Common myeloid progenitor, CD34-positive (primary cell): ENCODE data around the gene LATS2.
"Not testable (repeated sequence)": the region's sequence is repeated elsewhere in the genome, so short reads cannot be mapped to it uniquely, and the experiment has no call there.

Experiments
- CTCF ChIA-PET: fragments of 350-600 bp; sonication (Branson Sonifier 250); formaldehyde crosslinking; loops from one replicate; lab custom pipeline; 2021; ENCODE audit warnings: antibody characterized with exemption; lab: Charles Lee
- POLR2A ChIA-PET: fragments of 350-600 bp; sonication (Branson Sonifier 250); formaldehyde crosslinking; loops from one replicate; lab custom pipeline; 2021; ENCODE audit warnings: antibody characterized with exemption; lab: Charles Lee
- DNase-seq, 3 donors: peaks; one replicate each; pipeline versions ENCODE4 v3.0.0 to v3.0.0-alpha.2; 2013
- H3K27ac ChIP-seq, 2 experiments: 1 replicate in 1 of 2; 2 replicates in 1 of 2; pipeline ENCODE4 v1.7.0; 2013; ENCODE audit warnings: inconsistent platforms in 2 of 2, low read length in 2 of 2, mild to moderate bottlenecking in 2 of 2, low read depth in 1 of 2, moderate library complexity in 1 of 2; ENCODE audit not compliant: severe bottlenecking in 2 of 2, insufficient read depth in 1 of 2, poor library complexity in 1 of 2
- H3K27me3 ChIP-seq, 5 experiments: replicated peaks in 2 of 5; 1 replicate in 3 of 5; 2 replicates in 2 of 5; pipeline versions ENCODE4 v1.6.1 to v1.7.0; 2013; ENCODE audit warnings: low read length in 4 of 5, mild to moderate bottlenecking in 2 of 5, moderate library complexity in 2 of 5, inconsistent platforms in 1 of 5; ENCODE audit not compliant: insufficient read depth in 5 of 5, control insufficient read depth in 4 of 5
- H3K36me3 ChIP-seq, 4 experiments: 1 replicate in 2 of 4; 2 replicates in 2 of 4; pipeline versions ENCODE4 v1.6.1 to v1.7.0; 2013; ENCODE audit warnings: low read length in 3 of 4, control low read depth in 1 of 4, mild to moderate bottlenecking in 1 of 4; ENCODE audit not compliant: control insufficient read depth in 4 of 4, insufficient read depth in 4 of 4
- H3K4me1 ChIP-seq, 4 experiments: 1 replicate in 3 of 4; 2 replicates in 1 of 4; pipeline versions ENCODE4 v1.6.1 to v1.7.1; 2013; ENCODE audit warnings: low read length in 3 of 4, mild to moderate bottlenecking in 3 of 4, control low read depth in 1 of 4, inconsistent platforms in 1 of 4, moderate library complexity in 1 of 4; ENCODE audit not compliant: control insufficient read depth in 4 of 4, insufficient read depth in 4 of 4; ENCODE audit errors: control extremely low read depth in 1 of 4
- H3K4me3 ChIP-seq, 7 experiments: 1 replicate in 4 of 7; 2 replicates in 3 of 7; pipeline versions ENCODE4 v1.5.1 to v1.7.0; 2013; ENCODE audit warnings: mild to moderate bottlenecking in 7 of 7, low read length in 6 of 7, moderate library complexity in 6 of 7, inconsistent platforms in 2 of 7, low read depth in 2 of 7, control low read depth in 1 of 7; ENCODE audit not compliant: insufficient read depth in 4 of 7, control insufficient read depth in 1 of 7; ENCODE audit errors: extremely low read depth in 1 of 7
- H3K9me3 ChIP-seq, 5 experiments: 1 replicate in 4 of 5; 2 replicates in 1 of 5; pipeline versions ENCODE4 v1.6.1 to v1.7.1; 2013; ENCODE audit warnings: low read length in 4 of 5, mild to moderate bottlenecking in 2 of 5, inconsistent platforms in 1 of 5, low read depth in 1 of 5, moderate library complexity in 1 of 5; ENCODE audit not compliant: control insufficient read depth in 4 of 5, insufficient read depth in 2 of 5; ENCODE audit errors: control extremely low read depth in 1 of 5
- WGBS: methylation state at CpG from one replicate; pipeline ENCODE4 v1.1.5; 2013; ENCODE audit not compliant: insufficient coverage; 5-methylcytosine and 5-hydroxymethylcytosine counted together

The LATS2 gene

GRCh38 chr13:20925395-20925790, 136.0 kb downstream of the LATS2 start:
- CTCF ChIA-PET: interaction anchor here (0.6 to 3.9 kb wide), 12 partner anchors 9 to 432 kb away, joined by 3 to 19 read pairs (median 4); partner anchors contain the start of gene XPO4
- not testable (repeated sequence) for H3K27me3 ChIP-seq, H3K4me1 ChIP-seq, H3K4me3 ChIP-seq, H3K9me3 ChIP-seq, H3K27ac ChIP-seq, DNase-seq, H3K36me3 ChIP-seq
- POLR2A ChIA-PET: interaction anchor here (0.6 to 0.7 kb wide), 2 partner anchors 110 to 563 kb away, joined by 5 read pairs; no protein-coding TSS in a partner anchor
- 62% methylated on average over 6 of the region's 13 CpGs for WGBS

GRCh38 chr13:20924758-20925394, 136.5 kb downstream of the LATS2 start:
- H3K27me3 ChIP-seq: no peaks in the 10 kb centered on the region
- ChIA-PET POLR2A (interaction anchor here (0.6 to 0.7 kb wide), 2 partner anchors 110 to 564 kb away, joined by 5 read pairs; no protein-coding TSS in a partner anchor), CTCF (interaction anchor here (0.8 to 3.9 kb wide), 17 partner anchors 10 to 432 kb away, joined by 3 to 19 read pairs (median 3); partner anchors contain the start of gene XPO4)
- no peaks in the 10 kb centered on the region for H3K9me3 ChIP-seq
- H3K4me1 ChIP-seq: peaks cover 0 to 4% (median 0%) of the 10 kb centered on the region in 4 experiments
- no CpG with 5 or more reads among the region's 3 CpGs for WGBS
- peak; percentile 86 to 95 (median 93) for DNase-seq
- no peak overlapping the region for H3K27ac ChIP-seq
- H3K4me3 ChIP-seq: no peak overlapping the region
- H3K36me3 ChIP-seq: no peaks in the 10 kb centered on the region

- H3K27ac ChIP-seq: no peak overlapping the region
- H3K4me3 ChIP-seq: no peak overlapping the region
- ChIA-PET POLR2A (no interaction called here), CTCF (interaction anchor here (0.7 to 3.9 kb wide), 6 partner anchors 11 to 430 kb away, joined by 3 to 19 read pairs (median 4); no protein-coding TSS in a partner anchor)
- no peaks in the 10 kb centered on the region for H3K9me3 ChIP-seq
- peaks cover 0 to 4% (median 0%) of the 10 kb centered on the region in 4 experiments for H3K4me1 ChIP-seq
- no peak for DNase-seq
- no peaks in the 10 kb centered on the region for H3K27me3 ChIP-seq
- no peaks in the 10 kb centered on the region for H3K36me3 ChIP-seq
- 98% methylated on average over 4 of the region's 4 CpGs for WGBS
These were observed 138.1 kb downstream of the LATS2 start for GRCh38 chr13:20923272-20923671.
